Measurements from ENCODE around the gene TXNDC11. TPM values are rescaled to one million over a fixed set of nuclear protein-coding genes. Genes with fewer than 3 reads are reported as not detected.

TXNDC11 gene
- total RNA-seq, 1 experiment from 2014 or later, result 32.5 TPM

DNA sequence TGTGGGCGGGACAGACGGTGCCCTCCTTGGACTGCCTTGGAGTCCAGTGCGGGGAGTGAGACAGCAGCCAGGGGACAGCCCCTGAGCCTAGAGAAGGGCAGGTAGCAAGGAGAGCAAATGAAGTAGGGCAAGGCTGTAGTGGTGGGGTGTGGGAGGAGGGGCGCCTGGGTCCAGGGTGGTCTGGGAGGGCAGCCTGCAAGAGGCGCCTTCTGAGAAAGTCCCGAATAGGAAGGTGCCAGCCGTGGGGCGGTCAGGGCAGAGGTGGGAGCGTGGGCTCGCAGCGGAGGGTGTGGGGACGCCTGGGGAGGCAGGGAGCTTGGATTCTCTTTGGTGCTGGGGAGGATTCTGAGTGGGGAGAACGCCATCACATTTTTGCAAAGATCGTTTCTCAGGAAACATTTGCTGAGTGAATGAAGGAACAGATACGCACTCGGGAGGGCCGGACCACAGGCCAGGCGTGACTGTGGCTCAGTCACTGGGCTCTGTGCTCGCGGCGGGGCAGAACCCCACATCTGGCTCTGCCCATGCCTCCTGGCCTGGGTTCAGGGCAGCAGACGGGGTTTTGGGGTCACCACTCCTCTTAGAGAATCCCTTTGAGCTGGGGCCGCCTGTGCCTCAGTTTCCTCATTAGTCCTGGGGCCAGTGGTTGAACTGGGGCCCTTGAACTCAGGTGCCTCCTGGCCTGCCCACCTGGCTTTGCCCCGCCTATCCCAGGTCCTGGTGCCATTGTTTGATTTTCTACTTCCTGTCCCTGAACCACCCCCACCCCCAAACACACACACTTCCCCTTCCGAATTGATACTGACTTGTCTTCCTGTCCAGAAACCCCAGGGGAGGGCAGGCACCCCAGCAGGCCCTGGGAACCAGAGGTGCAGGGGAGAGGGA is 70.2 kb downstream of the TXNDC11 start:
- no peak for DNase-seq (ENCODE audit: low read depth, low spot score)
- in situ Hi-C loops (cut with HindIII; ENCODE audit: low pct_unique_long_range_greater_than_20kb, low sequenced_read_pairs), result no loop called here

DNA sequence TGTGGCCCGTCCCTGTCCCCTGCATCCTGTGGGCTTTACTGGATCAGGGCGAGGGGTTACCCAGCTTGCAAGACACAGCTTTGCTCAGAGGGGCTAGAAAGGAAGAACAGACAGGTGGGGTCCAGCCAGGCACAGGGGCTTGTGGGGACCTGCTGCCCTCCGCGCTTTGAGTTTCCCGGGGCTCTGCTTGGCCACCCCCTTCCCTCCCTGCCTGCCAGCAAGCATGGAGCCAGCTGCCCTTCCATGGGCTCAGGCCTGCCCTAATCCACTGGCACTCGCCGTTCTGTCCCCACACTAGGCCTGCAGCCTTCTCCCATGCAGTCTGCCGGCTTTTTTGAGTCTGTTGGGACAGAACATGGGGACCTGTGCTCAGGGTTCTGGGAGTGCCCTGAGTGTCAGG is 71.0 kb downstream of the TXNDC11 start:
- in situ Hi-C loops (cut with HindIII; ENCODE audit: low pct_unique_long_range_greater_than_20kb, low sequenced_read_pairs), result no loop called here
- no peak for DNase-seq (ENCODE audit: low read depth, low spot score)

DNA sequence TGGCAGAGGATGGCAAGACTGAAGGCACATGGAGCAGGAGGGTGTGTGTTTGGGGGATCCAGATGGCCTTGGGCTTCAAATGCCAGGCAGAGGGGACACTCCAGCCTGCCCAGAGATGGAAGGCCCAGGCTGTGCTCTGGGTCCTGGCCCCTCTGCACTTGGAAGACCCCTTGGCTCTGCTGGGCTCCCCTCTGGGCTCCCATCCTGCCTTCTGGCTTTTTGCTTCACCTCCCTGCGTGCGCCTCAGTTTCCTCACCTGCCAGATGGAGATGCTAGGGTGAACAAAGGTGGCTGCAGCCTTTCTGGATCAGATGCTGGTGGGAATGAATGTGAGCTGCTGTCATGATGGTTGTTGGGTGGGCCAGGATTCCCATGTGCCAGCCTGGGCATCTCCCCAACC is 71.4 kb downstream of the TXNDC11 start:
- DNase-seq (ENCODE audit: low read depth, low spot score), result no peak
- in situ Hi-C loops (cut with HindIII; ENCODE audit: low pct_unique_long_range_greater_than_20kb, low sequenced_read_pairs), result no loop called here

DNA sequence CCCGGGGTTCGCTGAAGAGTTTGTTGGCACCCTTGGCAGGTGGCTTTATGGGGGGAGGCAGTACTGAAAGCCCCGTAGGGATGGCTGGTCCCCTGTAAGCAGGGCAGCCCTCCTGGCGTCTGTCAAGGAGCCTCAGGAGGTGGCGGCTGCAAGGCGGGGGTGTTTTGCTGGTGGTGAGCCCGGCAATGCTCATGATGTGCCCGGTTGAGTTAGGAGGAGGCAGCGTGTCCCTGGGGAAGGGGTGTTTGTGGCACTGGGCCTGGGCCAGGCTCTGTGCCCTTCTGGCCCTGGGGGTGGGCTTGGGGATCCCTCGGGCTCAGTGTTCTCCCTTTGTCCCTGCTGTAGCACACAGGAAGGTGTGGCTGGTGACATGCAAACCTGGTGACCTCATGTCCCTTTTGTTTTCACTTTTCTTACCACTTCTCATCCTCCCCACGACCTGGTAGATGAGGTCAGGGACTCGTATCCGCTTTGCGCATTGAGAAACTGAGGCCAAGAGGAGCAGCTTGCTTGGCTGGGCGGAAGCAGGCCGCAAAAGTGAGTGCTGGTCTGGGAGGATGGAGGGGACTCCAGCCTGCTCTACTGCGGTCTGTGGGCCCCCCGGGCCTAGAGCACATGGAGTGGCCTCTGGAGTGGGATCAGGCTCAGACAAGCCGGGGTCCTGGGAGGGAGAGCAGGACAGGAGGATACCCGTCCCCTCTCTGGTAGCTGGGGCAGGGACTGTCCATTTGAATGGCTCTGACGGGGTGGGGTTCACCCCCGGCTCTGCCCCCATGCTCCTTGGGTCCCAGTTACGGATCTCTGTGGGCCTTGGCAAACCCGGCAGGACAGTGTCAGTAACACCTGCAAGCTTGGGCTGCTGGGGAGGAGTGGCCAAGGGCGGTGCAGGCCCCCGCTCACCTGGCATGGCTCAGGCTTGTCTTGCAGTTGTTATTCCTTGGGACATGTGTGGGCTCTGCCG is 72.2 kb downstream of the TXNDC11 start:
- in situ Hi-C loops (cut with HindIII; ENCODE audit: low pct_unique_long_range_greater_than_20kb, low sequenced_read_pairs), result no loop called here
- no peak for DNase-seq (ENCODE audit: low read depth, low spot score)

DNA sequence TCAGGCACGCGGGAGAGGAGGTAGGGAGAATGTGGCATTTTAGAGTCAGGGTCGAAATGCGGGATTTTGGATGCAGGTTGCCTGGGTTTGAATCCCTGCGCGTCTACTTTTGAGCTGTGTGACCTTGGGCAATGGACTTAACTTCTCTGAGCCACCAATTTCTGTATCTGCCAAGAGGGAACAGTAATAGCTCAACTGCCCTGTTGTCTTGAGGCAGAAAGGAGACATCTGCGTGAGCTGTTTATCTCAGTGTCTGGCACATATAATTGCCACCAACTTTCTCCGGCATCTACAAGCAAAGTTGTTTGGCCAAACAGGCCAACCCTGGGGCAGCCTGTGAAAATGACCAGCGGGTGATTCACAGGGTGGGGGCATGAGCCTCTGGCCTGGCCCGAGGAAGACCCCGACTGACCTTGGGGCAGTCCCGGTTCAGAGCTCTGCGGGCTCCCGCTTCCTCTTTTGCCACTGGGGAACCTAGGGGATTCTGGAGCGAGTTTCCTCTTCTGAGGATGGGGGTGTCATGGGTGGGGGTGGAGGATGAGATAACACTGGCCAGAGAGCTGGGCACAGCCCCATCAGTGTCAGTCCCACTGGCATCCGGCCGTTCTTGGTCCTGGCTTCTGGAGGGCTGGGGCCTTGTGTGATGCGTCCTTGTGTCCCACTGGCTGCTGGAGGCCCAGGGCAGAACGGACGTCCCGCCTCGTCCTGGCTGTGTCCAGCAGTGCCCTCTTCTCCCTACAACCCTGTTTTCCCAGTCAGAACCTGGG is 73.1 kb downstream of the TXNDC11 start:
- DNase-seq (ENCODE audit: low read depth, low spot score), result no peak
- in situ Hi-C loops (cut with HindIII; ENCODE audit: low pct_unique_long_range_greater_than_20kb, low sequenced_read_pairs), result no loop called here

DNA sequence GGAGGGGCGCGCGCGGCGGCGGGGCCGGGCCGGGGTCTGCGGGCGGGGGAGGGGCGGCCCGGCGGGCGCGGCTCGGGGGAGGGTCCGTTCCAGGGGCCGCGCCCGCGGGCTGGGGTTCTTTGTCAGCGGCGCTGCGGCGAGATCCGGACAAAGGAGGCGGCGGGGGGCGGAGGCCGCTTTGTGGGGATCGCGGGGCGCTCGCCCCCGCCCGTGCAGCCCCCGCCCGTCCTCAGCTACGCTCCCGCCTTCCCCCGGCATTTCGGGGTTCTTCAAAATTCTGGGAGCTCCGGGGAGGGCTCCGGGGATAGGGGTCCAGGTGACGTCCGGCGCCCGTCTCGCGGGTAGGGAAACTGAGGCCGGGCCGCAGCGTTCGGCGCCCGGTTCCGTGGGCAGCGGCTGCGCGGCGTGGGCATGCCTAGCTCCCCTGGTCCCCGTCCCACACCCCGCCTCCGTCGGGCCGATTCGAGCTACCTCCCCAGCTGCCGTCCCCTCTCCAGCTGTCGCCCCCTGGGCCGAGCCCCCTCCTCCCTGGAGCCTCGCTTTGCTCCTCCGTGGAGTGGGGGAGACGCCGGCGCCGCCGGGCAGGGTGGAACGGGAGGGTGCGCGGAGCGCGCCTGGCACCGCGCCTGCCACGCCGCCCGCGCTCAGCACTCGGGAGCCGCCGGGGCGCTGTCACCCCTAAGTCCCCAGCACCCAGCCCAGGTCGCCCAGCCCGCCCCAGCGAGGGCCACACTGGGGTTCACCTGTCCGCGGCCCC is 73.9 kb downstream of the TXNDC11 start:
- DNase-seq (ENCODE audit: low read depth, low spot score), result no peak
- in situ Hi-C loops (cut with HindIII; ENCODE audit: low pct_unique_long_range_greater_than_20kb, low sequenced_read_pairs), result no loop called here

DNA sequence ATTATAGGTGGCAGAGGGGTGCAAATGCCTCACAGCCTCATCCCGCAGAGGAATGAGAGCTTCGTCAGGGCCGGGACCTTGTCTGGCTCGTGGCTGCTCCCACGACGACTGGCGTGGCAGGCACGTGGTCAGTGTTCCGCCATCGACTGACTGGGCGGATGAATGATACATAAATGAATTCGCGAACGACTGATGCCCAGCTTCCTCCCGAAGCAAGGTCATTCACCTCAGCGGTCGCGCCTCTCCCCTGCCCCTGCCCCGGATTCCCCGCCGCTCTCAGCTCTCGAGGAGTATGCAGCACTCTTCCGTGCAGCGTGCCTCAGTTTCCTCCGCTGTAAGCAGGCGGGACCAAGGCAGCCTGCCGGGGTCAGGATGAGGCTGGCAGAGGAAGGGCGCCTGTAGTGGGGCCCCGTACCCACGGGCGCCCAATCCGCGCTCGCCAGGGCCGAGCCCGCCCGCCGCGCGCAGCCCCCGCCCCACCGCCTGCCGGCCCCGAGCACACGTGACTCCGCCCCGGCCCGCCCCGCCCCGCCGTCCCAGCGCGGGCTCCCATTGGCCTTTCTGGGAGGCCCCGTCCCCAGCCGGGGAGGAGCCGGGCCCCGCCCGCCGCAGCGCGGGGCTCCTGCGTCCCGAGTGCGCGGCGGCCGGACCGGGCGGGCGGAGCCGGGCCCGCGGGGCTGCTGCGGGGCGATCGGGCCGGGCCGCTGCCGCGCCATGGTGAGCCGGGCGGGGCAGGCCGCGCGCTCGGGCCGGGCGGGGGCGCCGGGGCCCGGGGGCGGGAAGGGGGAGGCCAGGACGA is 74.6 kb downstream of the TXNDC11 start, which contains the start of gene SNN:
Gene SNN, plus strand, starts transcription at position 632 of the 799 bp plus-strand sequence. CDS start 7,605 bp downstream, outside the sequence.
- in situ Hi-C loops (cut with HindIII; ENCODE audit: low pct_unique_long_range_greater_than_20kb, low sequenced_read_pairs), result no loop called here
- peak; percentile 82 for DNase-seq (ENCODE audit: low read depth, low spot score)

DNA sequence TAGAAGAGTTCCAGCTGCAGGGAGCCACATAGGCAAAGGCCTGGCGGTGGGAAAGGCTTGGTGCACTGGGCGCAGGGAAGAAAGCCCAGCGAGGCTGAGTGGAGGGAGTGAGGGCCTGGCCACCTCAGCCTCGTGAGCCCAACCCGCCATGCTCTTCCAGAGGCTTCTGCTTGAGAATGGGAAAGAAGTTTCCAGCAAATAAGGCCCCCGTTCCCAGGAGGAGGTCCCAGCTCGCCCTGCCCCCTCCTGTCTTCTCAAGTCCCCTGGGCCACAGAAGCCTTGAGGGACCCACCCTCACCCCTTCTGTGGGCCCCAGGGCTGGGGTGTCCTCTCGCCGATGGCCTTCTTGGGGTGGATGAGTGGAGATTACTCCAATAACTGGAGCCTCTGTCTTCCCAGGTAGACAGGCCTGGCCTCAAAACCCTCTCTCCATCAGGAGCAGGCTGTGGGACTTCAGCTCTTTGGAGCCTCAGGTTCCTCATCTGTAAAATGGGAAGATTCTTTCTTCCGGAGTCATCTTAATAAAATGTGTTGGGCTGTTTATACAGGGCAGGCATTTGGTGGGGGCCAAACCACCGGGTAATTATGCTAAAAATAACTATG is 75.3 kb downstream of the TXNDC11 start:
- in situ Hi-C loops (cut with HindIII; ENCODE audit: low pct_unique_long_range_greater_than_20kb, low sequenced_read_pairs), result no loop called here
- no peak for DNase-seq (ENCODE audit: low read depth, low spot score)

DNA sequence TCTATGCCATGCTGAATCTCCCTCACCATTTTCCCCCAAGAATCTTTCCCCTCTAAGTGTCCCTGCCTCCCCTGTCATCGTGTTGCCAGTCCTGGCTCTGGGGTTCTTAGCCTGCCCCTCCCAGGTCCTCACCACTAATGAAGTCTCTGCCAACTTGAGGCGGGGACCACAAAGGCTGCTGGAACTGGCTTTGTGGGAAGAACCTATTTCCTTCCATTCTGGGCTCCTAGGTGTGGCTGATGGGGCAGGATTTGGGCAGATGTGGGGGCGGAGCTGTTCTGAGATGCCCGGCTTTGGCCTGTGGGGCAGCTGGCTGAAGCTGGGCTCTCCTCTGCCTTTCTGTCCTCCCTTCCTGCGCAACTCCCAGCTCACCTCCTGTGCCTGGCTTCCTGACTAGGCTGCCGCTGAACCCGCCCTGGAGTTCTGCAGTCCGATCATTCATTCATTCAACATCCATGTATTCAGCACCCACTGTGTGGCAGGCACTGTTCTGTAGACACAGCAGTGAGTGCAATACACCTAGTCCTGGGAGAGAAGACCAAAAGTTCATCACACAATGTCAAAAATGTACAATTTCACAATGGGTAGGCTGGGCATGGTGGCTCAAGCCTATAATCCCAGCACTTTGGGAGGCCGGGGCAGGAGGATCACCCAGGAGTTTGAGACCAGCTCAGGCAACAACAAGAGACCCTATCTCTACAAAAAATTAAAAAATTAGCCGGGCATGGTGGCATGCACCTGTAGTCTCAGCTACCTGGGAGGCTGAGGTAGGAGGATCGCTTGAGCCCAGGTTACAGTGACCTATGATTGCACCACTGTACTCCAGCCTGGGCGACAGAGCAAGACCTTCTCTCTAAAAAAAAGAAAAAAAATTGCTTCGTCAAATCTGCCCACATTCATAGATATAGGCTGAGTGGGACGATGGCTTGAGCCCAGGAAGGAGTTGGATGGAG is 76.3 kb downstream of the TXNDC11 start:
- no peak for DNase-seq (ENCODE audit: low read depth, low spot score)
- in situ Hi-C loops (cut with HindIII; ENCODE audit: low pct_unique_long_range_greater_than_20kb, low sequenced_read_pairs), result no loop called here

DNA sequence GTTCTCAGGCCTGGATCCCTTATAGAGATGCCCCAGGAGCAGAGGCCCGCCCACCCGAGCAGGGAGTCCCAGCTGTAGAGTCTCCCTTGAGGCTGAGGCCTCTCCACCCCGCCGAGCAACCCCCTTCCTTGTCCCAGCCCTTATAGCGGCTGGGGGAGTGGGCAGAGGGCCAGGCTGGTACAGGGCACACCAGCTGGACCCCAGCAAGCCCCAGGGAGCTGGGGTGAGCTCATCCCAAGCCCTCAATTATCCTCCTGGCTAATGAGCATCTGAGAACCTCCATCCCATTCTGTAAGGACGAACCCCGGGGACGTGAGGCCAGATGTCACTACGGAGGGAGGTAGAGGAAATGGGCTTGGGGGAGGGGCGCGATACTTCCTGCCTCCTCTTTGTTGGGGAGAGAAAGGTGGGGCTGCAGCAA is 77.6 kb downstream of the TXNDC11 start:
- no peak for DNase-seq (ENCODE audit: low read depth, low spot score)
- in situ Hi-C loops (cut with HindIII; ENCODE audit: low pct_unique_long_range_greater_than_20kb, low sequenced_read_pairs), result no loop called here

DNA sequence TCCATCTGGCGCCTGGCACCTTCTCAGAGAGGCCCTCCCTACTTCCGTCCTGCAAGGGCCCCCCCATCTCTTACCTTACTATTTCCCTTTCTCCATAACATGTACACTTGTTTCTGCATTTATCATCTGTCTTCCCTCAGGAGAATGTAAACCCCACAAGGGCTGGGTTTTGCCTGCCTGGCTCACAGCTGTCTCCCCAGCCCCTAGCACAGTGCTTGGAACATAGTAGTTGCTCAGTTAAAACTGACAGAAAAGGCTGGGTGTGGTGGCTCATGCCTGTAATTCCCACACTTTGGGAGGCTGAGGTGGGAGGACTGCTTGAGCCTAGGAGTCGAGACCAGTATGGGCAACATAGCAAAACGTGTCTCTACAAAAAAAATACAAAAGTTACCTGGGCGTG is 80.1 kb downstream of the TXNDC11 start:
- in situ Hi-C loops (cut with HindIII; ENCODE audit: low pct_unique_long_range_greater_than_20kb, low sequenced_read_pairs), result no loop called here
- no peak for DNase-seq (ENCODE audit: low read depth, low spot score)

DNA sequence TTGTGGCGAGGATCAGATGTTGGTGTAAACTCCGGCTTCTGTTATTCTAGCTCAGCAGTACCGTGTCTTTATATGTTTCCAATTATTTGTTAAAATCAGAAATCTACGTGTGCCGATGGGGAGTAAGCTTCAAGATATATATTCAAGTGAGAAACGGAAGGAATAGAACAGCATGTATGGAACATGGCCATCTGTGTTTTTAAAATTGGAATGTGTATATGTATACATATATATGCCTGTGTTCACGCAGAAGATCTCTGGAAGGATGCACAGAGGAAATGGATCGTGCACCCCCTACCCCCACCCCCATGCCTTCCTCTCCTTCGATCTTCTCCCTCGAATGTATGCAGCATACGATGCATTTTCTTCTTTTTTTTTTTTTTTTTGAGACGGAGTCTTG is 82.1 kb downstream of the TXNDC11 start:
- in situ Hi-C loops (cut with HindIII; ENCODE audit: low pct_unique_long_range_greater_than_20kb, low sequenced_read_pairs), result no loop called here
- DNase-seq (ENCODE audit: low read depth, low spot score), result no peak

DNA sequence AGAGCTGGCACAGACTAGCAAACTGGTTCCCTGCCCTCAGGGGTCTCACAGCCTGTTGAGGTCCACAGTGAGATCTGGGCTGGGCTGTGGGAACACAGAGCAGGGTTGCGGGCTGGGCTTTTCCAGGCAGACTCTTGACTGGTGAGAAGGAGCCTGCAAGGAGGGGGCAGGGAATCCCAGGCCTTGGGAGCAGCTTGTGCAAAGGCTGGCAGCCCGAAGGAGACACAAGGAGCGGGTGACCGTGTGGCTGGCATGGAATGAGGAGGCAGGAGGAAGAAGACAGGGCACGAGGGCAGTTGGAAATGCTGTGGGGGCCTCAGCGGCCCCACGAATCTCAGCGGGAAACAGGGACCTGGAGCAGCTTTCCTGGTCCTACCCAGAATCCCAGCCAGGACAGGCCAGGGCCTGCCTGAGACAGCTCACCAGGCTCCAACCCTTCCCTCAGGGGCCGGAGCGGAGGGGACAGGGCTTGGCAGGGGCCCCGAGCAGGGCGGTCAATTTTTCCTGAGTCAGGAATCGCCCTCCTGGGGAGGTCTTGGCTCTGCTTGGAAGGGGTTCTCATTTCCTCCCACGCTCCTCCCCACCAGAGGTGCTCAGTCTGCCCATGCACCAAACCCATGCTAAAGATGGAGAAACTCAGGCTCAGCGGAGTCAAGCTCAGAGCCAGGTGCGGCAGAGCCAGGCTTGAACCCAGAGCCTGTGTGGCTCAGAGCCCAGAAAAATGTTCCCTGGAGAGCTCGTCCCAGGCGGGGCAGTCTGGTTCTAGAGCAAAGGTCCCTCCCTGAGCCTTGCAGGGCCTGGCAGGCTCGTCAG is 83.6 kb downstream of the TXNDC11 start:
- DNase-seq (ENCODE audit: low read depth, low spot score), result no peak
- in situ Hi-C loops (cut with HindIII; ENCODE audit: low pct_unique_long_range_greater_than_20kb, low sequenced_read_pairs), result no loop called here

DNA sequence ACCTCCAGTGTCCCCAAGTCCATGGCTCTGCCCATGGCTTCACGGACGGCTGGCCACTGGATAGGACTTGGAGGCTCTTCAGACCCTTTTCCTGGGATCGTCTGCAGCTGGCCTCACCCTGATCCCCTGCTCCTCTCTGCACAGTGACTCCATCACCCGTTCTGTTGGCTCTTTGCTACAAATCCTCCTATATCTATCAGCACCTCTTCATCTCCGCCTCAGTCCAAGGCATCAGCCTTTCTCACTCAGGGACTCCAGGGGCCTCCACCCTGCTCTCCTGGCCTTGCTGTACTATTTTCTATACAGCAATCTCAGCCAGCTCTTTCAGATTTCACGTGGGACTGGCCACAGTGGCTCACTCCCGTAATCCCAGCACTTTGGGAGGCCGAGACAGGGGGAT is 85.1 kb downstream of the TXNDC11 start:
- DNase-seq (ENCODE audit: low read depth, low spot score), result no peak
- in situ Hi-C loops (cut with HindIII; ENCODE audit: low pct_unique_long_range_greater_than_20kb, low sequenced_read_pairs), result no loop called here

Measured in SK-MEL-5 (cell line).